Activated naive CD4-positive, alpha-beta T cell treated with anti-CD3 and anti-CD28 coated beads, Interleukin-2, amount 50 U/mL, for 72 hours (primary cell): ENCODE measurements around the gene STK31. TPM values are rescaled to one million over a fixed set of nuclear protein-coding genes. Genes with fewer than 3 reads are reported as not detected.
"Not testable (repeated sequence)": the region's sequence is repeated elsewhere in the genome, so short reads cannot be mapped to it uniquely, and the experiment has no call there.

Experiments used
- ATAC-seq, 2 donors: fragments of 150-1000 bp; cut with Tn5 transposase; 2 replicates each; pipeline ENCODE4 v1.10.0; 2021; ENCODE audit warnings: mild to moderate bottlenecking in 2 of 2, moderate library complexity in 2 of 2
- DNase-seq, 2 donors: peaks; one replicate each; pipeline ENCODE4 v3.0.0; 2021 to 2022; ENCODE audit warnings: low spot score in 2 of 2
- H3K27ac Mint-ChIP-seq, 2 donors: one replicate each; pipeline ENCODE4 v1.8.0; 2022; ENCODE audit warnings: mild to moderate bottlenecking in 2 of 2, mixed read lengths in 2 of 2
- H3K36me3 Mint-ChIP-seq, 2 donors: one replicate each; pipeline ENCODE4 v1.8.0; 2022; ENCODE audit warnings: mixed read lengths in 2 of 2
- H3K9me3 Mint-ChIP-seq, 2 donors: one replicate each; pipeline ENCODE4 v1.8.0; 2022; ENCODE audit warnings: mixed read lengths in 2 of 2
- total RNA-seq, 2 donors: library from RNA; stranded (reverse); gene quantifications; one replicate each; pipeline ENCODE4 v1.2.3, GENCODE V29; 2022

Gene STK31
- total RNA-seq, 2 donors from 2014 or later, result 0.07 to 0.18 TPM

DNA sequence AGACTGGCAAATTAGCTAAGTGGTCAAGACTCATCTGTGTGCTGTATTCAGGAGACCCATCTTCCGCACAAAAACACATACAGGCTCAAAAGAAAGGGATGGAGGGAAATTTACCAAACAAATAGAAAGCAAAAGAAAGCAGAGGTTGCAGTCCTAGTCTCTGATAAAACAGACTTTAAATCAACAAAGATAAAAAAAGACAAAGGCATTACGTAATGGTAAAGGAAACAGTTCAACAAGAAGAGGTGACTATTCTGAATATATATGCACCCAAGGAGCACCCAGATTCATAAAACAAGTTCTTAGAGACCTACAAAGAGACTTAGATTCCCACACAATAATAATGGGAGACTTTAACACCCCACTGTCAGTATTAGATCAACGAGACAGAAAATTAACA lies 48.8 kb downstream of the STK31 start:
- not testable (repeated sequence) for H3K9me3 Mint-ChIP-seq, H3K27ac Mint-ChIP-seq, H3K36me3 Mint-ChIP-seq, DNase-seq, ATAC-seq

GRCh38 chr7:23759671-23760391 lies 49.8 kb downstream of the STK31 start:
- peaks cover 0 to 4% of the 10 kb centered on the region in 2 donors for H3K9me3 Mint-ChIP-seq
- ATAC-seq (no peak), DNase-seq (no peak)
- no peak overlapping the region for H3K27ac Mint-ChIP-seq
- H3K36me3 Mint-ChIP-seq, result no peaks in the 10 kb centered on the region

DNA sequence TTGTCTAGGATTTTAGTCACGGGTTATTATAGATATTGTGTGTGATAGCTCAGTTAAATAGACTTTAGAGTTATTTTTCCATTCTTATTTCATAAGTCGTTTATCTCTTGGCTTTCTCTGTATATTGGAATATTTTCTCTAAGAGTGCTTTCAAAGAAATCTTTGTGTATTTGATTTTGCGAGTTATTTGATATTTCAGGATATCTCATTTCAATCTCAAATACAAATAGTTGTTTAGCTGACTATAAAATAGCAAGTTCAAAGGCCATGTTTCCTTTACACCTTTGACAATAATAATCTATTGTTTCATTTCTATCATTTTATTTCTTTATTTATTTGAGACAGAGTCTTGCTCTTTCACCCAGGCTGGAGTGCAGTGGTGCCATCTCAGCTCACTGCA lies 55.9 kb downstream of the STK31 start:
- no peak for DNase-seq
- Mint-ChIP-seq H3K9me3 (no peaks in the 10 kb centered on the region), H3K27ac (no peak overlapping the region), H3K36me3 (no peaks in the 10 kb centered on the region)
- no peak for ATAC-seq

DNA sequence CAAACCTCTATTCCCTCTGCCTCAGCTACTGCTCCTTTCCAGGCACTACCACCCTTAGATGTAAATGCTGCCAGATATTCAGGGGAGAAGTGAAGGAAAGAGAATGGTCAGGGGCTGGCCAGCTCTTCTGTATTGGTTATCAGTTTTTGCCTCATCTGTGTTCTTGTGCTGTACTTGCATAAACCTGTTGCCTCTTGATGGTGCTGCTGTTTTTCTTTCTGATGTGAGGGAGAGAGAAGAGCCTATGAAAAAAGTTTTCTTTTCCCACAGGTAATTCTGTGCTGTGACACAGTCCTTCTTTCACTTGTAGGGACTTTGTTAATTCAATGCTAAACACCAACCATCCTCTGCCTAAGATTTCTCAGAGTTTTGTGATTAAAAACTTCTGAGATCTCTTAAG lies 57.5 kb downstream of the STK31 start:
- Mint-ChIP-seq H3K27ac (no peak overlapping the region), H3K9me3 (no peaks in the 10 kb centered on the region), H3K36me3 (no peaks in the 10 kb centered on the region)
- DNase-seq (no peak), ATAC-seq (no peak)

DNA sequence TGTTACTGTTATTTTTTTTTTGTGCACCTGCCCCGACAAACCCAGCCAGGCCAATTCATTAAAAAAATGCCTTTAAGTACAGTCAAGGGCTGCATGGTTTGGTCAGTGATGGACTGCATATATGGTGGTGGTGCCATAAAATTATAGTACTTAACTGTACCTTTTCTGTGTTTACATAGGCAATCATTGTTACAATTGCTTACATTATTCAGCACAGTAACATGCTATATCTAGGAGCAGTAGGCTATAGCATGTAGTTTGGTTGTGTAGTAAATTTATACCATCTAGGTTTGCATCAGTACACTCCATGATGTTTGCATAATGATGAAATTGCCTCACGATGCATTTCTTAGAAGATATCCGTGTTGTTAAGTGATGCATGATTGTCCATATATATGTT lies 58.0 kb downstream of the STK31 start:
- Mint-ChIP-seq H3K27ac (no peak overlapping the region), H3K36me3 (no peaks in the 10 kb centered on the region), H3K9me3 (no peaks in the 10 kb centered on the region)
- ATAC-seq, result no peak
- DNase-seq, result no peak

- not testable (repeated sequence) for H3K36me3 Mint-ChIP-seq, DNase-seq, H3K27ac Mint-ChIP-seq, H3K9me3 Mint-ChIP-seq, ATAC-seq
These were observed 69.3 kb downstream of the STK31 start for GRCh38 chr7:23779185-23779800.

- no peak for DNase-seq
- Mint-ChIP-seq H3K27ac (no peak overlapping the region), H3K36me3 (no peaks in the 10 kb centered on the region), H3K9me3 (no peaks in the 10 kb centered on the region)
- no peak for ATAC-seq
These were observed 73.1 kb downstream of the STK31 start for GRCh38 chr7:23783115-23783514.

DNA sequence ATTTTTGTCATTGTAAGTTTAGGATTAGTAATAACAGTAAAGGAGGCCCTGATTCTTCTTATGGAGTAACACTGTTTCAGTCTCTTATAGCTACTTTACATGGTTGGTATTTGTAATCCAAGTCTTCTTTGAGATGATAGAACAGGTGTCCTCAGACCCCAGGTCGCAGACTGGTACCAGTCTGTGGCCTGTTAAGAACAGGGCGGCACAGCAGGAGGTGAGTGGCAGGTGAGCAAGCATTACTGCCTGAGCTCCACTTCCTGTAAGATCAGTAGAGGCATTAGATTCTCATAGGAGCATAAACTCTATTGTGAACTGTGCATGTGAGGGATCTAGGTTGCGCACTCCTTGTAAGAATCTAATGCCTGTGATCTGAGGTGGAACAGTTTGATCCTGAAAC lies 77.3 kb downstream of the STK31 start:
- no peak overlapping the region for H3K27ac Mint-ChIP-seq
- no peaks in the 10 kb centered on the region for H3K9me3 Mint-ChIP-seq
- ATAC-seq (peak in 1 of 2 donors; percentile 72), DNase-seq (no peak)
- no peaks in the 10 kb centered on the region for H3K36me3 Mint-ChIP-seq

- Mint-ChIP-seq H3K9me3 (peaks cover 1 to 6% of the 10 kb centered on the region in 2 donors), H3K36me3 (peaks cover under 1 to 2% of the 10 kb centered on the region in 2 donors), H3K27ac (no peak overlapping the region)
- ATAC-seq, result no peak
- no peak for DNase-seq
These were observed 78.8 kb downstream of the STK31 start for GRCh38 chr7:23788843-23789242.

DNA sequence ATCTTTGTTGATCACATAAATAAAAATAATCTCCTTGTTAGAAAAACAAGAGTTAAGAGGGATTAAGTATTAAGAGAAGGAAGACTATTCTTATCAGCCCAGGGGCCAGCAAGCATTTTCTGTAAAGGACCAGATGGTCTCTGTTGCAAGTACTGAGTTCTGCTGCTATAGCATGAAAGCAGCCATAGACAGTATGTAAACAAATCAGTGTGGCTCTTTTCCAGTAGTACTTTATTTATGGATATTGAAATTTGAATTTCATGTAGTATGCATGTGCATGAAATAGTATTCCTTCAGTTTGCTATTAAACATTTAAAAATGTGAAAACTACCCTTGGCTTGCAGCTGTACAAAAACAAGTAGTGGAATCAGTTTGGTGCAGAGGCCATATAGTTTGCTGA lies 81.7 kb downstream of the STK31 start:
- H3K9me3 Mint-ChIP-seq, result peaks cover 17 to 20% of the 10 kb centered on the region in 2 donors
- ATAC-seq, result no peak
- DNase-seq, result no peak
- peaks cover 15 to 23% of the 10 kb centered on the region in 2 donors for H3K36me3 Mint-ChIP-seq
- no peak overlapping the region for H3K27ac Mint-ChIP-seq

DNA sequence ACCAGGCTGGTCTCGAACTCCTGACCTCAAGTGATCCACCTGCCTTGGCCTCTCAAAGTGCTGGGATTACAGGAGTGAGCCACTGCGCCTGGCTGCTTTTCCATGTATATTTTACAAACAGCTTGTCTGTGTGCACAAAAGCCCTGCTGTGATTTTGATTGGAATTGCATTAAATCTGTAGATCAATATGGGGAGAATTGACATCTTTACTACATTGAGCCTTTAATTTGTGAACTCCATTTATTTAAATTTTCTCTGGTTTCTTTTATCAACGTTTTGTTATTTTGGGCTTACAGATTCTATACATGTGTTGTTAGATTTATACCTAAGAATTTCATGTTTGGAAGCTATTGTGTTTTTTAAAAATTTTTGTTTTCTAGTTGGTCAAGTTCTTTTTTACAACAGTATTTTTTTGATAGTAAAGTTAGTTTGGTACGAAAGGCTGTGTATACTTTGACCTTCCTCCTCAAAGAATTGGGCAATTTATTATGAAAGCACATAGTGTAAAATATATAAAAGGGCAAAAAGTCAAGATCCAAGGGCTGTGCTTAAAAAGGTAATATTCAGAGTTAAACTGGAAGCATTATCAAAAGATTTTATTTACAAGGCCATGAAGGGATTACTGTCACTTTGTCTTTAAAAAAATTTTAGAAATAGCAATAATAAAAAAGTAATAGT lies 92.8 kb downstream of the STK31 start:
- H3K36me3 Mint-ChIP-seq, result no peaks in the 10 kb centered on the region
- ATAC-seq (no peak), DNase-seq (no peak)
- H3K27ac Mint-ChIP-seq, result no peak overlapping the region
- no peaks in the 10 kb centered on the region for H3K9me3 Mint-ChIP-seq

DNA sequence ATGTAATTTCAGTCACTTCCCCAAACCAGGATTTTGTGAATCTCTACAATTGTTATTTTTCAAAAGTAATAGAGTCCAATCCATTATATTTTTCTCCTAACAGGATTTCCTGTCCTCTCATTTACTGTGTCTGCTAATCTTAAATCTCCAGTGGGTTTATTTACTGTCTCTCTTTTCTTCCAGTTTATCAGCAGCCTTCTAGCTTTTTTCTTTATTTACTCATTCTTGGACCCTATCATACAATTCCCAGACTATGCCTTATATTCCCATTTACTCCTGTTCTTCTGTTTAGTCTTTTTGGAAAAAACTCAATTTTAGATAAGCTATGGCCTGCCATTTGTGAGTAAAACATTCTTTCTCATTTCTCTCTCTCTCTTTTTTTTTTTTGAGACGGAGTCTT lies 94.7 kb downstream of the STK31 start:
- Mint-ChIP-seq H3K36me3 (no peaks in the 10 kb centered on the region), H3K27ac (no peak overlapping the region), H3K9me3 (peaks cover 0 to 6% of the 10 kb centered on the region in 2 donors)
- no peak for DNase-seq
- ATAC-seq, result no peak

- no peak for ATAC-seq
- no peak for DNase-seq
- Mint-ChIP-seq H3K9me3 (peaks cover 10 to 30% of the 10 kb centered on the region in 2 donors), H3K27ac (no peak overlapping the region), H3K36me3 (no peaks in the 10 kb centered on the region)
These were observed 98.4 kb downstream of the STK31 start for GRCh38 chr7:23808421-23808820.

- no peak for ATAC-seq
- Mint-ChIP-seq H3K36me3 (no peaks in the 10 kb centered on the region), H3K27ac (no peak overlapping the region), H3K9me3 (peaks cover 10 to 30% of the 10 kb centered on the region in 2 donors)
- no peak for DNase-seq
These were observed 100.1 kb downstream of the STK31 start for GRCh38 chr7:23810099-23810498.

DNA sequence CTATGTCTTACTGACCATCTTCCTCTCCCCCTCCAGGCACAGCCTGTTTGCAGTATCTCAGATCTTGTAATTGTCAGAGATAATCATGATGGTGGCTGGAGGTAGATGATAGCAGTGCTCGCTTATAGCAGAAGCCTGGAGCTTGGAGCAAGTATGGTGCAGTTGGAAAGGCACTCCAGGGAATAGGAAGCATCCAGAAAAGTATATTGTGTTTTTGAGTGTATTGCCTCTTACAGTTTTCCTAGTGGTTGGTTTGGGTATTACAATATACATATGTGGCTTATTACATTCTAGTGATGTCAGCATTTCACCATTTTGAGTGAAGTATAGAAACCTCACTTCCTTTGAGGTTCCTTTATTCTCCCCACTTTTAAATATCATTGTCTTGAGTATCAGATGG lies 101.5 kb downstream of the STK31 start:
- no peak for DNase-seq
- H3K9me3 Mint-ChIP-seq, result peaks cover 10 to 30% of the 10 kb centered on the region in 2 donors
- H3K36me3 Mint-ChIP-seq, result no peaks in the 10 kb centered on the region
- no peak overlapping the region for H3K27ac Mint-ChIP-seq
- no peak for ATAC-seq

DNA sequence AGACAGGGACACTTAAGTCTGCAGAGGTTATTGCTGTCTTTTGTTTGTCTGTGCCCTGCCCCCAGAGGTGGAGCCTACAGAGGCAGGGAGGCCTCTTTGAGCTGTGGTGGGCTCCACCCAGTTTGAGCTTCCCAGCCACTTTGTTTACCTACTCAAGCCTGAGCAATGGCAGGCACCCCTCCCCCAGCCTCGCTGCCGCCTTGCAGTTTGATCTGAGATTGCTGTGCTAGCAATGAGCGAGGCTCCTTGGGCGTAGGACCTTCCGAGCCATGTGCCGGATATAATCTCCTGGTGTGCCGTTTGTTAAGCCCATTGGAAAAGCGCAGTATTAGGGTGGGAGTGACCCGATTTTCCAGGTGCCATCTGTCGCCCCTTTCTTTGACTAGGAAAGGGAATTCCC lies 118.1 kb downstream of the STK31 start:
- not testable (repeated sequence) for H3K27ac Mint-ChIP-seq, ATAC-seq, DNase-seq
- Mint-ChIP-seq H3K36me3 (peaks cover 12 to 20% of the 10 kb centered on the region in 2 donors), H3K9me3 (peaks cover 23 to 26% of the 10 kb centered on the region in 2 donors)

DNA sequence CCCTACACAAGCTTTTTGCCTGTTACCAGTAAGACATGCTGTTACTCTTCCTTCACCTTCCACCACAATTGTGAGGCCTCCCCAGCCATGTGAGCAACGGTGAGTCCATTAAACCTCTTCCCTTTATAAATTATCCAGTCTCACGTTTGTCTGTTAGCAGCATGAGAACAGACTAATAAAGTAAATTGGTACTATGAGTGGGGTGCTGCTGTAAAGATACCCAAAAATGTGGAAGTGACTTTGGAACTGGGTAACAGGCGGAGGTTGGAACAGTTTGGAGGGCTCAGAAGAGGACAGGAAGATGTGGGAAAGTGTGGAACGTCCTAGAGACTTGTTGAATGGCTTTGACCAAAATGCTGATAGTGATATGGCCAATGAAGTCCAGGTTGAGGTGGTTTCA lies 122.7 kb downstream of the STK31 start:
- ATAC-seq, result not testable (repeated sequence)
- peaks cover 23 to 34% of the 10 kb centered on the region in 2 donors for H3K9me3 Mint-ChIP-seq
- H3K36me3 Mint-ChIP-seq, result peaks cover 15 to 20% of the 10 kb centered on the region in 2 donors

More for the DNA sequence above, 122.7 kb downstream of the STK31 start:
- not testable (repeated sequence) for DNase-seq, H3K27ac Mint-ChIP-seq
